ENCODE results near the gene FARP1.

GRCh38 chr13:98100481-98100880, 42.4 kb upstream of the FARP1 start:
- TF ChIP-seq CTCF (IDR thresholded peaks at IDR 0.05; ENCODE audit: insufficient read depth, low read depth, low read length) (no peak), EZH2 (IDR thresholded peaks at IDR 0.05; ENCODE audit: insufficient read depth, low read length) (no peak)

Measured in astrocyte (in vitro differentiated cells and primary cell).